Progenitor cell of endocrine pancreas (in vitro differentiated cells): Measurements from ENCODE around the gene BNIP2. TPM values are rescaled to one million over a fixed set of nuclear protein-coding genes. Genes with fewer than 3 reads are reported as not detected.

ENCODE experiments used
- DNase-seq: peaks from one replicate; pipeline ENCODE4 v3.0.0; 2021; ENCODE audit warnings: low spot score; ENCODE audit not compliant: unreplicated experiment
- H3K27ac Mint-ChIP-seq: 2 replicates; pipeline ENCODE4 v1.8.0; 2021; ENCODE audit warnings: mild to moderate bottlenecking, moderate library complexity, mixed read lengths
- H3K27me3 Mint-ChIP-seq: 2 replicates; pipeline ENCODE4 v1.8.0; 2021; ENCODE audit warnings: mixed read lengths
- H3K36me3 Mint-ChIP-seq: 2 replicates; pipeline ENCODE4 v1.8.0; 2022; ENCODE audit warnings: mixed read lengths; ENCODE audit not compliant: insufficient read depth
- H3K4me1 Mint-ChIP-seq: 2 replicates; pipeline ENCODE4 v1.8.0; 2021; ENCODE audit warnings: low read depth, mixed read lengths
- H3K4me3 Mint-ChIP-seq: 2 replicates; pipeline ENCODE4 v1.8.0; 2021; ENCODE audit warnings: low read depth, mild to moderate bottlenecking, moderate library complexity, mixed read lengths
- H3K9me3 Mint-ChIP-seq: 2 replicates; pipeline ENCODE4 v1.8.0; 2021; ENCODE audit warnings: low read depth, mixed read lengths
- CTCF ChIP-seq: fragments of 200-600 bp; sonication (generic); IDR thresholded peaks from one replicate; pipeline ENCODE4 v1.5.0; 2021; ENCODE audit warnings: antibody characterized with exemption, mild to moderate bottlenecking; ENCODE audit not compliant: unreplicated experiment
- total RNA-seq: library from RNA; stranded (reverse); gene quantifications from 2 replicates; pipeline ENCODE4 v1.2.1, GENCODE V29; 2021

BNIP2 gene
- total RNA-seq, 1 donor from 2014 or later = 58.2 TPM

GRCh38 chr15:59662260-59662659 lies 26.9 kb downstream of the BNIP2 start:
- H3K36me3 Mint-ChIP-seq = peaks cover 18% of the 10 kb centered on the region

GRCh38 chr15:59659366-59659765 lies 29.8 kb downstream of the BNIP2 start:
- peaks cover 15% of the 10 kb centered on the region for H3K36me3 Mint-ChIP-seq
- no peak overlapping the region for H3K4me3 Mint-ChIP-seq
- no peak overlapping the region for H3K27ac Mint-ChIP-seq
- DNase-seq = no peak
- no peaks in the 10 kb centered on the region for H3K27me3 Mint-ChIP-seq
- no peak for TF ChIP-seq CTCF
- no peaks in the 10 kb centered on the region for H3K4me1 Mint-ChIP-seq
- no peaks in the 10 kb centered on the region for H3K9me3 Mint-ChIP-seq

More at GRCh38 chr15:59662260-59662659, 26.9 kb downstream of the BNIP2 start:
- no peak for TF ChIP-seq CTCF
- no peaks in the 10 kb centered on the region for H3K4me1 Mint-ChIP-seq
- no peaks in the 10 kb centered on the region for H3K9me3 Mint-ChIP-seq
- no peak overlapping the region for H3K27ac Mint-ChIP-seq
- no peak overlapping the region for H3K4me3 Mint-ChIP-seq
- H3K27me3 Mint-ChIP-seq = no peaks in the 10 kb centered on the region
- no peak for DNase-seq

GRCh38 chr15:59657635-59658125 lies 31.4 kb downstream of the BNIP2 start:
- TF ChIP-seq CTCF = no peak
- no peak for DNase-seq
- H3K36me3 Mint-ChIP-seq = peaks cover 20% of the 10 kb centered on the region
- no peaks in the 10 kb centered on the region for H3K27me3 Mint-ChIP-seq
- peak overlapping the region; percentile 82 for H3K27ac Mint-ChIP-seq
- H3K4me3 Mint-ChIP-seq = no peak overlapping the region
- H3K9me3 Mint-ChIP-seq = peaks cover 3% of the 10 kb centered on the region
- H3K4me1 Mint-ChIP-seq = no peaks in the 10 kb centered on the region

- TF ChIP-seq CTCF = peak; percentile 13
- peak within 1 kb of the TSS; percentile 87 for H3K27ac Mint-ChIP-seq
- H3K36me3 Mint-ChIP-seq = peaks cover 22% of the 10 kb centered on the region
- peaks cover 7% of the 10 kb centered on the region for H3K9me3 Mint-ChIP-seq
- H3K4me3 Mint-ChIP-seq = peak within 1 kb of the TSS; percentile 28
- no peaks in the 10 kb centered on the region for H3K4me1 Mint-ChIP-seq
- H3K27me3 Mint-ChIP-seq = no peaks in the 10 kb centered on the region
- DNase-seq = peak; percentile 80
Measured at GRCh38 chr15:59656897-59657634, 32.1 kb downstream of the BNIP2 start, which contains the start of gene GTF2A2. TSS of gene GTF2A2 (minus strand) at chr15:59657515. CDS start at chr15:59652277, 5,238 bp downstream.

GRCh38 chr15:59654046-59654445 lies 35.1 kb downstream of the BNIP2 start:
- no peak for DNase-seq
- Mint-ChIP-seq H3K27ac (no peak overlapping the region), H3K36me3 (peaks cover 21% of the 10 kb centered on the region), H3K4me3 (no peak overlapping the region), H3K27me3 (no peaks in the 10 kb centered on the region), H3K4me1 (peaks cover 2% of the 10 kb centered on the region), H3K9me3 (peaks cover 7% of the 10 kb centered on the region)
- no peak for TF ChIP-seq CTCF
